Neural progenitor cell (in vitro differentiated cells): Measurements from ENCODE around the gene PCCA. TPM values are rescaled to one million over a fixed set of nuclear protein-coding genes. Genes with fewer than 3 reads are reported as not detected.

Source experiments
- DNase-seq: peaks from one replicate; pipeline ENCODE4 v3.0.0-alpha.2; 2016; ENCODE audit warnings: low spot score
- H2AFZ ChIP-seq: fragments of 200-600 bp; sonication (generic); replicated peaks from 2 replicates; pipeline ENCODE4 v1.6.1; 2016; ENCODE audit warnings: antibody characterized with exemption
- H3F3A ChIP-seq: fragments of 200-600 bp; sonication (generic); 2 replicates; pipeline ENCODE4 v1.6.1; 2016; ENCODE audit warnings: antibody characterized with exemption, low read depth
- H3K27ac ChIP-seq: fragments of 200-600 bp; sonication (generic); 2 replicates; pipeline ENCODE4 v1.5.1; 2016; ENCODE audit warnings: mild to moderate bottlenecking
- H3K27me3 ChIP-seq: fragments of 200-600 bp; sonication (generic); 2 replicates; pipeline ENCODE4 v1.6.1; 2016; ENCODE audit warnings: mild to moderate bottlenecking, moderate library complexity
- H3K36me3 ChIP-seq: fragments of 200-600 bp; sonication (generic); 2 replicates; pipeline ENCODE4 v1.5.1; 2016
- H3K4me1 ChIP-seq: fragments of 200-600 bp; sonication (generic); 2 replicates; pipeline ENCODE4 v1.6.1; 2016; ENCODE audit warnings: mixed run types
- H3K4me2 ChIP-seq: fragments of 200-600 bp; sonication (generic); 2 replicates; pipeline ENCODE4 v1.6.1; 2016
- H3K4me3 ChIP-seq: fragments of 200-600 bp; sonication (generic); 2 replicates; pipeline ENCODE4 v1.5.1; 2016
- H3K79me2 ChIP-seq: fragments of 200-600 bp; sonication (generic); 2 replicates; pipeline ENCODE4 v1.6.1; 2016; ENCODE audit warnings: low read depth
- H3K9ac ChIP-seq: fragments of 200-600 bp; sonication (generic); 2 replicates; pipeline ENCODE4 v1.6.1; 2016
- H3K9me3 ChIP-seq: fragments of 200-600 bp; sonication (generic); 2 replicates; pipeline ENCODE4 v1.5.1; 2016; ENCODE audit warnings: low read depth
- H4K20me1 ChIP-seq: fragments of 200-600 bp; sonication (generic); 2 replicates; pipeline ENCODE4 v1.6.1; 2016; ENCODE audit warnings: low read depth
- H3K27ac Mint-ChIP-seq: 3 replicates; pipeline ENCODE4 v1.8.0; 2021; ENCODE audit warnings: mixed read lengths
- H3K27me3 Mint-ChIP-seq: 2 replicates; pipeline ENCODE4 v1.8.0; 2022; ENCODE audit warnings: low read depth, mild to moderate bottlenecking, inconsistent platforms, moderate library complexity, mixed read lengths; ENCODE audit not compliant: insufficient read depth
- H3K36me3 Mint-ChIP-seq: 3 replicates; pipeline ENCODE4 v1.8.0; 2021; ENCODE audit warnings: mixed read lengths
- H3K4me1 Mint-ChIP-seq: 3 replicates; pipeline ENCODE4 v1.8.0; 2021; ENCODE audit warnings: mixed read lengths
- H3K4me3 Mint-ChIP-seq: 3 replicates; pipeline ENCODE4 v1.8.0; 2021; ENCODE audit warnings: mild to moderate bottlenecking, moderate library complexity, mixed read lengths
- H3K9me3 Mint-ChIP-seq: 3 replicates; pipeline ENCODE4 v1.8.0; 2020; ENCODE audit warnings: mixed read lengths
- CTCF ChIP-seq: fragments of 200-600 bp; sonication (generic); IDR thresholded peaks from 2 replicates; pipeline ENCODE4 v1.5.1; 2017; ENCODE audit warnings: antibody characterized with exemption, mild to moderate bottlenecking
- EZH2 ChIP-seq: fragments of 200-600 bp; sonication (generic); IDR thresholded peaks from 2 replicates; pipeline ENCODE4 v1.6.1; 2017; ENCODE audit warnings: antibody characterized with exemption, mild to moderate bottlenecking, moderate library complexity
- EZH2phosphoT487 ChIP-seq: fragments of 200-600 bp; sonication (generic); IDR thresholded peaks from 2 replicates; pipeline ENCODE4 v1.6.1; 2017; ENCODE audit warnings: antibody characterized with exemption
- total RNA-seq: library from RNA; depleted of rRNA; stranded (reverse); fragments of >200 nt; gene quantifications from 2 replicates; pipeline ENCODE4 v1.2.3, GENCODE V29; 2015; ENCODE audit warnings: low replicate concordance

Gene PCCA
- total RNA-seq, 1 donor from 2014 or later, result 60.6 TPM

- H3K27ac Mint-ChIP-seq, result no peak overlapping the region
- DNase-seq, result no peak
These were observed 13.1 kb downstream of the PCCA start for GRCh38 chr13:100102042-100102441.

GRCh38 chr13:100106005-100106404, 17.1 kb downstream of the PCCA start:
- H3K27ac ChIP-seq, result no peak overlapping the region
- no peaks in the 10 kb centered on the region for H3K9me3 ChIP-seq
- H3F3A ChIP-seq, result no peaks in the 10 kb centered on the region
- no peak overlapping the region for H3K4me3 Mint-ChIP-seq
- H3K4me2 ChIP-seq, result no peak overlapping the region
- H3K4me3 ChIP-seq, result no peak overlapping the region
- peaks cover 2% of the 10 kb centered on the region for H3K27me3 Mint-ChIP-seq
- H4K20me1 ChIP-seq, result peaks cover 25% of the 10 kb centered on the region
- H3K36me3 ChIP-seq, result no peaks in the 10 kb centered on the region
- H3K9me3 Mint-ChIP-seq, result peaks cover 6% of the 10 kb centered on the region
- DNase-seq, result no peak
- H3K27me3 ChIP-seq, result no peaks in the 10 kb centered on the region
- no peak overlapping the region for H2AFZ ChIP-seq
- H3K27ac Mint-ChIP-seq, result no peak overlapping the region
- peaks cover 3% of the 10 kb centered on the region for H3K4me1 Mint-ChIP-seq
- no peaks in the 10 kb centered on the region for H3K4me1 ChIP-seq
- TF ChIP-seq EZH2phosphoT487, result no peak
- TF ChIP-seq CTCF, result no peak
- no peak for TF ChIP-seq EZH2
- peaks cover 32% of the 10 kb centered on the region for H3K36me3 Mint-ChIP-seq
- H3K9ac ChIP-seq, result no peak overlapping the region
- H3K79me2 ChIP-seq, result peaks cover 86% of the 10 kb centered on the region

More at GRCh38 chr13:100102042-100102441, 13.1 kb downstream of the PCCA start:
- no peak overlapping the region for H3K4me3 Mint-ChIP-seq
- H3K4me1 Mint-ChIP-seq, result peaks cover 16% of the 10 kb centered on the region
- TF ChIP-seq EZH2, result no peak
- no peak for TF ChIP-seq EZH2phosphoT487
- TF ChIP-seq CTCF, result no peak
- H3K36me3 Mint-ChIP-seq, result peaks cover 38% of the 10 kb centered on the region
- H3K27me3 ChIP-seq, result no peaks in the 10 kb centered on the region
- no peak overlapping the region for H3K4me3 ChIP-seq
- H3F3A ChIP-seq, result peaks cover 2% of the 10 kb centered on the region
- peaks cover 17% of the 10 kb centered on the region for H4K20me1 ChIP-seq
- no peak overlapping the region for H3K4me2 ChIP-seq
- no peak overlapping the region for H3K9ac ChIP-seq
- peak overlapping the region; percentile 59 for H3K27ac ChIP-seq
- peaks cover 2% of the 10 kb centered on the region for H3K27me3 Mint-ChIP-seq
- H3K4me1 ChIP-seq, result no peaks in the 10 kb centered on the region
- peaks cover 89% of the 10 kb centered on the region for H3K79me2 ChIP-seq
- peaks cover 6% of the 10 kb centered on the region for H3K9me3 Mint-ChIP-seq
- H3K36me3 ChIP-seq, result no peaks in the 10 kb centered on the region
- H2AFZ ChIP-seq, result no peak overlapping the region
- no peaks in the 10 kb centered on the region for H3K9me3 ChIP-seq

GRCh38 chr13:100106705-100107104, 17.8 kb downstream of the PCCA start:
- peaks cover 3% of the 10 kb centered on the region for H3K4me1 Mint-ChIP-seq
- H3K9me3 Mint-ChIP-seq, result peaks cover 6% of the 10 kb centered on the region
- H3F3A ChIP-seq, result no peaks in the 10 kb centered on the region
- H3K36me3 ChIP-seq, result no peaks in the 10 kb centered on the region
- peaks cover 2% of the 10 kb centered on the region for H3K27me3 Mint-ChIP-seq
- no peak for TF ChIP-seq EZH2phosphoT487
- TF ChIP-seq EZH2, result no peak
- no peak for TF ChIP-seq CTCF
- no peak overlapping the region for H2AFZ ChIP-seq
- no peaks in the 10 kb centered on the region for H3K4me1 ChIP-seq
- no peak overlapping the region for H3K27ac Mint-ChIP-seq
- no peaks in the 10 kb centered on the region for H3K27me3 ChIP-seq
- H3K9me3 ChIP-seq, result no peaks in the 10 kb centered on the region
- no peak for DNase-seq
- no peak overlapping the region for H3K27ac ChIP-seq
- no peak overlapping the region for H3K4me3 Mint-ChIP-seq
- H4K20me1 ChIP-seq, result peaks cover 25% of the 10 kb centered on the region
- no peak overlapping the region for H3K9ac ChIP-seq
- no peak overlapping the region for H3K4me2 ChIP-seq
- peaks cover 32% of the 10 kb centered on the region for H3K36me3 Mint-ChIP-seq
- peaks cover 79% of the 10 kb centered on the region for H3K79me2 ChIP-seq
- no peak overlapping the region for H3K4me3 ChIP-seq
